Kidney epithelial cell (primary cell): Measurements from ENCODE around the gene MAP10. TPM values are rescaled to one million over a fixed set of nuclear protein-coding genes. Genes with fewer than 3 reads are reported as not detected.

Experiments used
- DNase-seq: peaks from one replicate; pipeline ENCODE4 v3.0.0-alpha.2; 2010; ENCODE audit warnings: low read depth
- H3K27me3 ChIP-seq: 2 replicates; pipeline ENCODE4 v1.6.0; 2011; ENCODE audit warnings: low read length; ENCODE audit not compliant: control insufficient read depth, insufficient read depth
- H3K36me3 ChIP-seq: 2 replicates; pipeline ENCODE4 v1.5.1; 2011; ENCODE audit warnings: low read length; ENCODE audit not compliant: control insufficient read depth, insufficient read depth
- H3K4me3 ChIP-seq: 2 replicates; pipeline ENCODE4 v1.5.1; 2011; ENCODE audit warnings: low read depth, mild to moderate bottlenecking, control low read depth, low read length
- CTCF ChIP-seq: IDR thresholded peaks from 2 replicates; pipeline ENCODE4 v1.5.1; 2011; ENCODE audit warnings: mild to moderate bottlenecking, moderate library complexity, low read length, control low read depth, inconsistent platforms; ENCODE audit not compliant: insufficient read depth, poor library complexity, severe bottlenecking
- total RNA-seq: library from RNA; depleted of rRNA; stranded (reverse); fragments of >200 nt; gene quantifications from 2 replicates; pipeline ENCODE4 v1.2.3, GENCODE V29; 2015

The MAP10 gene
- total RNA-seq, 1 donor from 2014 or later = 5.5 TPM

- no peaks in the 10 kb centered on the region for H3K36me3 ChIP-seq
- no peak for DNase-seq
- no peaks in the 10 kb centered on the region for H3K27me3 ChIP-seq
- TF ChIP-seq CTCF = no peak
- no peak overlapping the region for H3K4me3 ChIP-seq
Observed at GRCh38 chr1:232820431-232820830, 15.2 kb downstream of the MAP10 start.

GRCh38 chr1:232822530-232822929 lies 17.3 kb downstream of the MAP10 start:
- H3K27me3 ChIP-seq = no peaks in the 10 kb centered on the region
- H3K36me3 ChIP-seq = no peaks in the 10 kb centered on the region
- no peak for TF ChIP-seq CTCF

GRCh38 chr1:232826318-232826717 lies 21.1 kb downstream of the MAP10 start:
- no peak for DNase-seq
- Histone ChIP-seq H3K4me3 (no peak overlapping the region), H3K27me3 (no peaks in the 10 kb centered on the region), H3K36me3 (no peaks in the 10 kb centered on the region)
- TF ChIP-seq CTCF = no peak

More at GRCh38 chr1:232822530-232822929, 17.3 kb downstream of the MAP10 start:
- H3K4me3 ChIP-seq = no peak overlapping the region
- no peak for DNase-seq

GRCh38 chr1:232830661-232831060 lies 25.4 kb downstream of the MAP10 start:
- no peaks in the 10 kb centered on the region for H3K36me3 ChIP-seq
- TF ChIP-seq CTCF = no peak
- no peak overlapping the region for H3K4me3 ChIP-seq
- DNase-seq = no peak
- H3K27me3 ChIP-seq = no peaks in the 10 kb centered on the region

- Histone ChIP-seq H3K27me3 (no peaks in the 10 kb centered on the region), H3K36me3 (no peaks in the 10 kb centered on the region), H3K4me3 (no peak overlapping the region)
- no peak for TF ChIP-seq CTCF
- DNase-seq = no peak
Observed at GRCh38 chr1:232831895-232832294, 26.7 kb downstream of the MAP10 start.

- TF ChIP-seq CTCF = no peak
- no peaks in the 10 kb centered on the region for H3K27me3 ChIP-seq
- no peak for DNase-seq
- H3K36me3 ChIP-seq = no peaks in the 10 kb centered on the region
- no peak overlapping the region for H3K4me3 ChIP-seq
Observed at GRCh38 chr1:232834066-232834465, 28.9 kb downstream of the MAP10 start.
